GM10266 (cell line): ENCODE results near the gene NME7.

ENCODE experiments used
- DNase-seq: peaks from one replicate; pipeline ENCODE4 v3.0.0; 2012; ENCODE audit errors: extremely low spot score
- TF ChIP-seq, protein P1 (sequence below): IDR thresholded peaks from 2 replicates; pipeline ENCODE4 v1.5.1; 2012; ENCODE audit warnings: mild to moderate bottlenecking, low read depth; ENCODE audit not compliant: control insufficient read depth, insufficient read depth; ENCODE audit errors: missing control alignments

Gene NME7

DNA sequence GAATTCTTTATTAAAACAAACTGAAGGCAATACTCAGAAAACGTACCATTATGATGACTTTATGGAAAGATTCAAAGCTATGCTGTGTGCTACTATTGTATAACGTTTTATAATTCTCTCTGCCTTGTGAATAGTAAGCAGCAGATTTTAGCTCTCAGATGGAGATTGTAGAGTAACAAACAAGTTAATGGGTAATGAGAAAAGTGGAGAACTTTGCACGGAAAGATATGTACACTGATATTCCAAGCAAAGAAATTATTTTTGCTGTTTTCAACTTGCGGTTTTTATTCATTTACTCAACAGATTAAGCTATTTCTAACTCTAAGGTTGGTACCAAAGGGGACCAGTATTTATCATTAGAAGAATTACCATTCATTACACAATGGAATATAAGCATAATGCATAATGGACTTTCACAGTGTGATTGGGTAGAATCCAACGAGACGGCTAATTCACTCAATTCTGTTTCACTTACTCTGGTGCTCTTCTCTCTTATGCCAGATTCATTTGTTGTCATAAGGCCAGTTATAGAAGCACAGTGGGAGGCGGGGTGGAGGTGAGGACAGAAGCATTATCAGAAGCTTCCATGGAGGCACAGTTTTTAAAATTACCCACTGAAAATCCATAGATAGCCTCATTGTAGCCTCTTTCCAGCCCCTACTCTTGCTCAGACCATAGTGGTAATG is 222.5 kb downstream of the NME7 start:
- TF ChIP-seq, protein P1, sequence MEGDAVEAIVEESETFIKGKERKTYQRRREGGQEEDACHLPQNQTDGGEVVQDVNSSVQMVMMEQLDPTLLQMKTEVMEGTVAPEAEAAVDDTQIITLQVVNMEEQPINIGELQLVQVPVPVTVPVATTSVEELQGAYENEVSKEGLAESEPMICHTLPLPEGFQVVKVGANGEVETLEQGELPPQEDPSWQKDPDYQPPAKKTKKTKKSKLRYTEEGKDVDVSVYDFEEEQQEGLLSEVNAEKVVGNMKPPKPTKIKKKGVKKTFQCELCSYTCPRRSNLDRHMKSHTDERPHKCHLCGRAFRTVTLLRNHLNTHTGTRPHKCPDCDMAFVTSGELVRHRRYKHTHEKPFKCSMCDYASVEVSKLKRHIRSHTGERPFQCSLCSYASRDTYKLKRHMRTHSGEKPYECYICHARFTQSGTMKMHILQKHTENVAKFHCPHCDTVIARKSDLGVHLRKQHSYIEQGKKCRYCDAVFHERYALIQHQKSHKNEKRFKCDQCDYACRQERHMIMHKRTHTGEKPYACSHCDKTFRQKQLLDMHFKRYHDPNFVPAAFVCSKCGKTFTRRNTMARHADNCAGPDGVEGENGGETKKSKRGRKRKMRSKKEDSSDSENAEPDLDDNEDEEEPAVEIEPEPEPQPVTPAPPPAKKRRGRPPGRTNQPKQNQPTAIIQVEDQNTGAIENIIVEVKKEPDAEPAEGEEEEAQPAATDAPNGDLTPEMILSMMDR, result no peak
- DNase-seq, result no peak

DNA sequence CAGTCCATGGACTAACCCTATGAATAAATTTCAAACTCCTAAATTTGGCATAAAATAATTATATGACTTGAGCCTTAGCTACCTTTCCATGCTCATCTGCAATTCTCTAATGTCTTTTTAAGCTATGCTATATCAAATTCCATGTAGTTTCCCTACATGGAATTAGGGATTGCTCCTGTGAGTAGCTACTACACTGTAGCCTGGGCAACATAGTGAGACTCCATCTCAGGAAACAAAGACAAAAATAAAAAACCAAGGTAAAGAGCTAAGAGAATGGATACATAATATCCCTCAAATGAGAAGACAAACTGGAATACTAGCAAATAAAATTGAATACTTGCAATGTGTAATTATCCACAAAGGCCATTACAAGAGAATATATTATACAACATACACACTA is 223.6 kb downstream of the NME7 start:
- TF ChIP-seq, protein P1, result no peak
- DNase-seq, result no peak

DNA sequence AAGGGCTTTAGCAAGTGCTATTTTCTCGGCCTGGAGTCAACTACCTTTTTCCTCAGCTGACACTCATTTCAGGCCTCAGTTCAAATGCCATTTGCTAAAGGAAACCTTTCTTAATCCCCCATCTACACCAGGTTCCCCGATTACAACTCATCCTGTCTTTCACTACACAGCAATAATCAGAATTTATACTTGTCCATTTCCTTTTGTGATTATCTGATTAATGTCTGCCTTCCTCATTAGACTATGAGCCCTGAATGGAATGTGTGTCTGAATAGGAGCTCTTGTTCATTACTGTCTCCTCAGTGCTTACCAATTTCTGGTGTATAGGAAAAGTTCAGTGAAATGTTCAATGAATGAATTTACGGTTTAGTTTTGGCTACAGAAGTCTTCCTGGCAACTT is 224.3 kb downstream of the NME7 start:
- no peak for DNase-seq
- TF ChIP-seq, protein P1, result no peak

DNA sequence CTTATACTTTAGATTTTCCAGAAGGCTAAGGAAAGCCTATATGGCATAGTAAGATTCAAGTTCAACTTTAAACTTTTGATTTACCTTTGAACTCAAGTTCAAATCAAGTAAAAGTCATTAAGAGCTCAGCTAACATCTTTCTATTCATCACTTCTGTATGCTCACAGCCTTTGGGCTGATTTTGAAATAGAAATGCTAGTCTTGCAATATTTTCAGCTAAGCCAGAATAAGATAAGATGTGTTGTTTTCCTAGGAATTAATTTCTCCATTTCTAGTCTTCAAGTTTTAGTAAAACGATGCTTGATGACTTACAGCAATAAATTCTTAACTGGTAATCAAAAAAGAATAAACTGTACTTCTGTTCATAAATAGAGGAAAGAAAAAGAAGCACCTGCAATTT is 225.5 kb downstream of the NME7 start:
- TF ChIP-seq, protein P1, result no peak
- no peak for DNase-seq

DNA sequence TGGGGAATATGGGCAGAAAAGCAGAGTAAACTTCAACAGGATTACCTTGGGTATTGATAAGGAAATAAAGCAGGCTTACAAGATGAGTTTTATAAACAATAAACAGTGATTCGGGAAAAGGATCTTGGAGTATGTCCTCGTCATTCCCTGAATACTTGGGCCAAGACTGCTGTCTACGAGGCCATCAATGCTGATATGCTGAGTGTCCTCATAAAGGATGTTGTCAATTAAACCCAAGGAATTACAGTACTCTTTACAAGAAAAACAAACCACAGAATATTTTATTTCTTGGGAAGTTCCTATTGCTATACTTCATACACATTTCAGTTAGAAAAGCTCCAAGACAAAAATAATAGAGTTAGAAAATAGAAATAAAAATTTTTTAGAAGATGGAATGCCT is 226.2 kb downstream of the NME7 start:
- TF ChIP-seq, protein P1, result no peak
- DNase-seq, result no peak

DNA sequence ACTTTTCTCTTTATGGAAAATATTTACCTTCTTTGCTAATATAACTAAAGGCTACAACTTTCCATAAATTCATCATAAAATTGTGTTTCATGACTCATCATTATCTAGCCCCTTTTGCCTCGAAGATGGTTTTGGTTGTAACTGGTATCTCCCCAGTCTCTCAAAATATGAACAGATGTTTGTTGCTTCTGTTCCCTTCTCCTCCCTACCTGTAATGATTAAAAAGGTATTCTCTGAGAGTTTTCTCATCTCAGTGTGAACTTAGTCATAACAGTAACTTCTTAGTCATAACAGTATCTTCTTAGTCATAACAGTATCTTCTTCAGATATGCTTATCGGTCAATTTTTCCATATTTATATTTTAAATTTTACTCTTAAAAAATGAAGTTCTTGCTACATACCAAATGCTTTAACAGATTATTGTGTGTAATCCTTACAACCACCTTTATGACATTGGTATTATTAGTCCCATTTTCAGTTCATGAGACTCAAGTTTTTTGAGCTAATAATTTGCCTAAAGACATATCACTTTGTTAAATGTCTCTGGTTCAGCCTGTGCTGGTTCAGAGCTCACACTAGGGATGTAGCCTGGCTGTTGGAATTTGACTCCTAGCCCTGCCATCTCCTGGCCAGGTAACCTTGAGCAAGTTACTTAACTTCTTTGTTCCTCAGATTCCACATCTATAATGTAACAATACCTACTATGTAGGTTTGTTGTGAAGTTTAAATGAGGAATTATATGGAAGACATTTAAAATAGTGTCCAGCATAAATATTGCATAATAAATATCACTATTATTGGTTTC is 228.5 kb downstream of the NME7 start:
- peak; percentile 55 for DNase-seq

More for the DNA sequence above, 228.5 kb downstream of the NME7 start:
- TF ChIP-seq, protein P1, result no peak
